IMR-90 (cell line): ENCODE results near the gene CACNA1I. TPM values are rescaled to one million over a fixed set of nuclear protein-coding genes. Genes with fewer than 3 reads are reported as not detected.

ENCODE experiments used
- ATAC-seq: fragments of 200-7000 bp; cut with Tn5 transposase; 2 replicates; pipeline ENCODE4 v1.9.1; 2020; ENCODE audit warnings: low read depth, mild to moderate bottlenecking, moderate library complexity
- BruUV-seq: library from RNA; stranded (reverse); fragments of 400-500 nt; replicated peaks from 2 replicates; lab custom pipeline; 2021; lab: Mats Ljungman, UMichigan
- CTCF ChIA-PET: fragments of 300-600 bp; formaldehyde crosslinking; extraction: SDS; loops from one replicate; lab custom pipeline; 2021; ENCODE audit warnings: antibody characterized with exemption; lab: Yijun Ruan, JAX
- POLR2A ChIA-PET: fragments of 300-600 bp; sonication (Branson Sonifier 250); formaldehyde crosslinking; loops from one replicate; lab custom pipeline; 2022; ENCODE audit warnings: antibody characterized with exemption; ENCODE audit not compliant: unreplicated experiment; lab: Charles Lee
- DNase-seq: peaks from one replicate; pipeline ENCODE4 v3.0.0; 2013
- H2AFZ ChIP-seq: replicated peaks from 2 replicates; pipeline ENCODE3; 2013; ENCODE audit warnings: low read length, mild to moderate bottlenecking; ENCODE audit not compliant: poor library complexity
- H2AK5ac ChIP-seq: 2 replicates; pipeline ENCODE4 v1.6.1; 2013; ENCODE audit warnings: low read depth, low read length, inconsistent platforms
- H2AK9ac ChIP-seq: replicated peaks from 2 replicates; pipeline ENCODE3; 2013; ENCODE audit warnings: mild to moderate bottlenecking, low read depth, low read length, moderate library complexity; ENCODE audit not compliant: poor library complexity
- H2BK120ac ChIP-seq: 2 replicates; pipeline ENCODE4 v1.6.1; 2013; ENCODE audit warnings: low read depth, low read length, inconsistent platforms
- H2BK15ac ChIP-seq: 3 replicates; pipeline ENCODE4 v1.6.1; 2013; ENCODE audit warnings: low read depth, low read length, inconsistent platforms
- H2BK20ac ChIP-seq: 2 replicates; pipeline ENCODE4 v1.6.1; 2013; ENCODE audit warnings: low read depth, mild to moderate bottlenecking, inconsistent platforms, low read length, moderate library complexity
- H2BK5ac ChIP-seq: 2 replicates; pipeline ENCODE4 v1.6.1; 2013; ENCODE audit warnings: mild to moderate bottlenecking, low read depth, low read length, inconsistent platforms; ENCODE audit not compliant: poor library complexity, severe bottlenecking
- H3K14ac ChIP-seq: replicated peaks from 2 replicates; pipeline ENCODE4 v1.6.1; 2013; ENCODE audit warnings: low read depth, low read length, inconsistent platforms
- H3K18ac ChIP-seq: 2 replicates; pipeline ENCODE4 v1.6.1; 2013; ENCODE audit warnings: low read depth, low read length, control low read depth
- H3K23ac ChIP-seq: 2 replicates; pipeline ENCODE4 v1.6.1; 2013; ENCODE audit warnings: low read depth, low read length, inconsistent platforms
- H3K27ac ChIP-seq: 2 replicates; pipeline ENCODE4 v1.5.1; 2013; ENCODE audit warnings: mild to moderate bottlenecking, control low read depth, low read length; ENCODE audit not compliant: insufficient read depth
- H3K27me3 ChIP-seq: 2 replicates; pipeline ENCODE4 v1.6.1; 2013; ENCODE audit warnings: low read length; ENCODE audit not compliant: control insufficient read depth, insufficient read depth
- H3K36me3 ChIP-seq: 2 replicates; pipeline ENCODE4 v1.6.1; 2013; ENCODE audit warnings: low read length, mixed read lengths; ENCODE audit not compliant: control insufficient read depth, insufficient read depth
- H3K4ac ChIP-seq: 2 replicates; pipeline ENCODE4 v1.6.1; 2013; ENCODE audit warnings: low read depth, low read length, inconsistent platforms
- H3K4me1 ChIP-seq: 2 replicates; pipeline ENCODE4 v1.6.1; 2013; ENCODE audit warnings: low read length, mixed read lengths; ENCODE audit not compliant: control insufficient read depth, insufficient read depth
- H3K4me2 ChIP-seq: 2 replicates; pipeline ENCODE4 v1.6.1; 2013; ENCODE audit warnings: low read depth, mild to moderate bottlenecking, control low read depth, low read length, moderate library complexity
- H3K4me3 ChIP-seq: 2 replicates; pipeline ENCODE4 v1.5.1; 2013; ENCODE audit warnings: low read depth, mild to moderate bottlenecking, control low read depth, low read length, moderate library complexity; ENCODE audit not compliant: insufficient read depth
- H3K56ac ChIP-seq: 2 replicates; pipeline ENCODE4 v1.6.1; 2013; ENCODE audit warnings: low read length, inconsistent platforms; ENCODE audit not compliant: insufficient read depth; ENCODE audit errors: extremely low read depth
- H3K79me1 ChIP-seq, 2 experiments: 2 replicates each; pipeline ENCODE4 v1.6.1; 2013; ENCODE audit warnings: low read length in 2 of 2, inconsistent platforms in 1 of 2, low read depth in 1 of 2
- H3K9ac ChIP-seq: 2 replicates; pipeline ENCODE4 v1.6.1; 2013; ENCODE audit warnings: low read depth, low read length, control low read depth
- H3K9me1 ChIP-seq: 2 replicates; pipeline ENCODE4 v1.6.1; 2013; ENCODE audit warnings: low read length, inconsistent platforms; ENCODE audit not compliant: insufficient read depth
- H3K9me3 ChIP-seq: 2 replicates; pipeline ENCODE4 v1.6.1; 2013; ENCODE audit warnings: low read length; ENCODE audit not compliant: control insufficient read depth, insufficient read depth
- H4K20me1 ChIP-seq: 2 replicates; pipeline ENCODE4 v1.6.1; 2013; ENCODE audit warnings: low read length, inconsistent platforms; ENCODE audit not compliant: insufficient read depth
- H4K5ac ChIP-seq: 2 replicates; pipeline ENCODE4 v1.6.1; 2013; ENCODE audit warnings: mild to moderate bottlenecking, low read depth, low read length, control low read depth
- H4K8ac ChIP-seq, 2 experiments: 2 replicates each; pipeline ENCODE4 v1.6.1; 2013; ENCODE audit warnings: low read depth in 2 of 2, low read length in 2 of 2, control low read depth in 1 of 2, inconsistent platforms in 1 of 2
- H4K91ac ChIP-seq: 2 replicates; pipeline ENCODE4 v1.6.1; 2013; ENCODE audit warnings: low read depth, low read length, inconsistent platforms; ENCODE audit not compliant: insufficient read depth
- CHD1 ChIP-seq: IDR thresholded peaks from 2 replicates; pipeline ENCODE4 v1.6.1; 2012; ENCODE audit warnings: low read depth, low read length, improper control_type of control experiment
- CTCF ChIP-seq: conservative IDR thresholded peaks from 2 replicates; pipeline ENCODE4 v1.5.1; 2012; ENCODE audit warnings: mild to moderate bottlenecking, low read depth, low read length, improper control_type of control experiment
- MXI1 ChIP-seq: IDR thresholded peaks from 2 replicates; pipeline ENCODE4 v1.6.1; 2012; ENCODE audit warnings: low read depth, mild to moderate bottlenecking, low read length, moderate library complexity, borderline replicate concordance
- NFE2L2 ChIP-seq: fragments of 150-350 bp; IDR thresholded peaks from 2 replicates; pipeline ENCODE4 v1.6.1; 2016; ENCODE audit warnings: low read depth, mild to moderate bottlenecking, low read length
- RAD21 ChIP-seq: IDR thresholded peaks from 2 replicates; pipeline ENCODE4 v1.6.1; 2012; ENCODE audit warnings: low read length, improper control_type of control experiment
- USF2 ChIP-seq: fragments of 150-350 bp; IDR thresholded peaks from 2 replicates; pipeline ENCODE4 v1.6.1; 2017; ENCODE audit warnings: mild to moderate bottlenecking, antibody characterized with exemption, low read length, low read depth
- WGBS, 2 experiments: methylation state at CpG; one replicate each; pipeline versions ENCODE4 v1.1.5 to v1.1.7; 2013; ENCODE audit warnings: missing lambda C conversion rate in 2 of 2; ENCODE audit not compliant: insufficient read length in 1 of 2; ENCODE audit errors: extremely low coverage in 2 of 2; 5-methylcytosine and 5-hydroxymethylcytosine counted together
- dilution Hi-C: fragments of 300-500 bp; cut with HindIII; formaldehyde crosslinking; loops from one replicate; pipeline ENCODE4 v1.14.3; 2018; ENCODE audit warnings: low sequenced_read_pairs; ENCODE audit not compliant: unreplicated experiment
- in situ Hi-C: fragments of 300-500 bp; cut with MboI; formaldehyde crosslinking; loops from 3 replicates; pipeline ENCODE4 v1.14.3; 2019; ENCODE audit warnings: low sequenced_read_pairs, inconsistent platforms, mixed read lengths
- intact Hi-C: fragments of 100-400 bp; cut with micrococcal nuclease; formaldehyde crosslinking; loops from 2 replicates; pipeline ENCODE4 v1.10.0; 2022
- polyA plus RNA-seq, 3 experiments: library from polyadenylated mRNA; depleted of rRNA; stranded (reverse); fragments of >200 nt; gene quantifications; 2 replicates each; pipeline ENCODE4 v1.2.3, GENCODE V29; 2012; ENCODE audit warnings: low replicate concordance in 1 of 3
- total RNA-seq: library from RNA; depleted of rRNA; stranded (reverse); fragments of >200 nt; gene quantifications from 2 replicates; pipeline ENCODE4 v1.2.3, GENCODE V29; 2012

Gene CACNA1I
- total and polyA plus RNA-seq, 2 of the 4 experiments (the other 2 are of a cell fraction), result under 0.01 to 0.02 TPM

GRCh38 chr22:39617970-39618757 is 47.6 kb downstream of the CACNA1I start:
- Histone ChIP-seq H4K91ac (no peak overlapping the region), H3K18ac (no peak overlapping the region), H3K4me2 (no peak overlapping the region), H3K9me1 (0 out of 2 replicates have a peak, but pooled peaks cover 5% of the 10 kb centered on the region), H3K56ac (no peak overlapping the region), H3K27ac (no peak overlapping the region), H2BK5ac (peak overlapping the region; percentile 42), H3K4me3 (no peak overlapping the region), H2AFZ (no peak overlapping the region), H3K9me3 (0 out of 2 replicates have a peak, but pooled peaks cover 3% of the 10 kb centered on the region), H3K4ac (no peak overlapping the region), H2BK15ac (no peak overlapping the region), H3K9ac (no peak overlapping the region), H2AK5ac (no peak overlapping the region), H2AK9ac (no peak overlapping the region), H4K20me1 (no peaks in the 10 kb centered on the region; the same call in 1 of the 2 replicates), H2BK20ac (no peak overlapping the region), H3K27me3 (peaks cover 40% of the 10 kb centered on the region), H4K5ac (no peak overlapping the region), H3K36me3 (no peaks in the 10 kb centered on the region), H2BK120ac (no peak overlapping the region), H3K79me1 (no peaks in the 10 kb centered on the region), H3K23ac (no peak overlapping the region), H3K4me1 (no peaks in the 10 kb centered on the region), H4K8ac (no peak overlapping the region), H3K14ac (no peak overlapping the region)
- in situ Hi-C loops (no loop called here), intact Hi-C loops (no loop called here), dilution Hi-C loops (no loop called here)
- ATAC-seq (no peak), DNase-seq (no peak)
- POLR2A ChIA-PET, result no interaction called here
- WGBS, 2 experiments, result 59% methylated on average over 9 of the region's 11 CpGs; no CpG with 5 or more reads in 1 of the 2 experiments
- BruUV-seq, result no TSS peak
- CTCF ChIA-PET, result no interaction called here
- TF ChIP-seq RAD21, result no peak
- no peak for TF ChIP-seq CTCF
- no peak for TF ChIP-seq USF2
- no peak for TF ChIP-seq CHD1
- no peak for TF ChIP-seq NFE2L2
- no peak for TF ChIP-seq MXI1
